GM21390 (cell line): ENCODE measurements around the gene LSM14A.
A peak's percentile ranks its signal among the peaks of the same experiment; 100 is the strongest.
"Not testable (repeated sequence)": the region's sequence is repeated elsewhere in the genome, so short reads cannot be mapped to it uniquely, and the experiment has no call there.

Source experiments
- ATAC-seq: cut with Tn5 transposase; IDR thresholded peaks from one replicate; pipeline ENCODE4 v1.9.1; 2021; ENCODE audit not compliant: unreplicated experiment

The LSM14A gene

GRCh38 chr19:34155686-34156085 is 16.6 kb upstream of the LSM14A start:
- ATAC-seq: no peak

- not testable (repeated sequence) for ATAC-seq
Observed at GRCh38 chr19:34158966-34159365, 13.3 kb upstream of the LSM14A start.

- ATAC-seq: not testable (repeated sequence)
Observed at GRCh38 chr19:34159541-34159940, 12.8 kb upstream of the LSM14A start.

GRCh38 chr19:34161902-34162301 is 10.4 kb upstream of the LSM14A start:
- ATAC-seq: not testable (repeated sequence)

GRCh38 chr19:34165295-34165738 is 7.0 kb upstream of the LSM14A start:
- no peak for ATAC-seq

GRCh38 chr19:34169475-34170199 is 2.7 kb upstream of the LSM14A start:
- ATAC-seq: not testable (repeated sequence)

- ATAC-seq: peak; percentile 3
Observed at GRCh38 chr19:34171539-34171876, 796 bp upstream of the LSM14A start.

- ATAC-seq: peak; percentile 31
Observed at GRCh38 chr19:34172661-34173192, 423 bp downstream of the LSM14A start.

GRCh38 chr19:34173193-34173956 is 1.1 kb downstream of the LSM14A start:
- no peak for ATAC-seq

- ATAC-seq: not testable (repeated sequence)
Observed at GRCh38 chr19:34175173-34175572, 2.9 kb downstream of the LSM14A start.

GRCh38 chr19:34176581-34176980 is 4.3 kb downstream of the LSM14A start:
- ATAC-seq: no peak

GRCh38 chr19:34178274-34178610 is 5.9 kb downstream of the LSM14A start:
- no peak for ATAC-seq

- ATAC-seq: no peak
Observed at GRCh38 chr19:34179066-34179465, 6.8 kb downstream of the LSM14A start.

- ATAC-seq: no peak
Observed at GRCh38 chr19:34180273-34180672, 8.0 kb downstream of the LSM14A start.

GRCh38 chr19:34180709-34181108 is 8.4 kb downstream of the LSM14A start:
- no peak for ATAC-seq

GRCh38 chr19:34181111-34181864 is 9.0 kb downstream of the LSM14A start:
- no peak for ATAC-seq

GRCh38 chr19:34182125-34182524 is 9.8 kb downstream of the LSM14A start:
- no peak for ATAC-seq

- ATAC-seq: no peak
Observed at GRCh38 chr19:34184880-34185491, 12.7 kb downstream of the LSM14A start.

- ATAC-seq: no peak
Observed at GRCh38 chr19:34186205-34186604, 13.9 kb downstream of the LSM14A start.

- ATAC-seq: no peak
Observed at GRCh38 chr19:34187011-34187410, 14.7 kb downstream of the LSM14A start.

- no peak for ATAC-seq
Observed at GRCh38 chr19:34188408-34188807, 16.1 kb downstream of the LSM14A start.
